Measurements from ENCODE around the gene CASTOR2. TPM values are rescaled to one million over a fixed set of nuclear protein-coding genes. Genes with fewer than 3 reads are reported as not detected.

CASTOR2 gene
- total RNA-seq, 1 experiment from 2014 or later = 26.5 TPM

DNA sequence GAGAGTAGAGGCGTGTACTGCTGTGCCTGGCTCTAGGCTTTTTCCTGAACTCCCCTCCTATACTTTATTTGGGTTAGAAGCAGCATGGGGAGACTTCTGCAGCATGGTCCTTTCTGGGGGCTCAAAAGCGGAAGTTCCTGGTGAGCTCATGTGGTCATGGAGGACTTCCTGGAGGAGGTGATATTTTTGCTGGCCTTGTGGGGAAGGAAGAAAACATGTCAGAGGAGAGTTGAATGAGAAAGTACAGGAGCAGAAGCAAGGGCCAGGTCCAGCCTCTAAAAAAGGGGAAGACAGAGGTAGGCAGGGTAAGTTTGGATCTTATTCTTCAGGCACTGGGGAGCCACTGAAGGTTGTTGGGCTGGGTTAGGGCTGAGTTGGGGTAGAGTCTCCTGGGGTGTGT is 45.5 kb downstream of the CASTOR2 start:
- Histone ChIP-seq H3K79me1 (ENCODE audit: insufficient read depth, low read depth, low read length, poor library complexity, severe bottlenecking) (no peaks in the 10 kb centered on the region), H3K56ac (ENCODE audit: insufficient read length, low read depth, low read length) (no peak overlapping the region), H3K4me1 (ENCODE audit: insufficient read depth, low read length) (no peaks in the 10 kb centered on the region), H2BK15ac (ENCODE audit: low read depth, low read length) (no peak overlapping the region), H3K23ac (ENCODE audit: insufficient read length, low read depth, low read length) (no peak overlapping the region), H3K18ac (ENCODE audit: insufficient read length, low read depth, low read length) (no peak overlapping the region), H3K27ac (ENCODE audit: insufficient read length, low read depth, low read length) (no peak overlapping the region), H3K9ac (ENCODE audit: extremely low read depth, insufficient read length, low read length) (no peak overlapping the region), H3K9me3 (ENCODE audit: control insufficient read depth, low read depth, low read length) (no peaks in the 10 kb centered on the region), H2BK12ac (ENCODE audit: insufficient read length, low read depth, low read length) (no peak overlapping the region), H3K23me2 (ENCODE audit: insufficient read length, low read depth, low read length, poor library complexity, severe bottlenecking) (no peaks in the 10 kb centered on the region), H4K5ac (ENCODE audit: insufficient read length, low read depth, low read length) (no peak overlapping the region), H4K91ac (ENCODE audit: insufficient read length, low read depth, low read length) (no peak overlapping the region), H2BK120ac (ENCODE audit: low read depth, low read length, poor library complexity, severe bottlenecking) (no peak overlapping the region), H3K27me3 (ENCODE audit: insufficient read depth, low read length) (no peaks in the 10 kb centered on the region), H3K79me2 (ENCODE audit: insufficient read depth, low read length) (no peaks in the 10 kb centered on the region), H2BK5ac (ENCODE audit: insufficient read length, low read length) (no peak overlapping the region), H2AFZ (ENCODE audit: low read length) (no peak overlapping the region), H3T11ph (ENCODE audit: low read length) (no peak overlapping the region), H2BK20ac (ENCODE audit: low read depth, low read length, poor library complexity, severe bottlenecking) (no peak overlapping the region), H3K14ac (ENCODE audit: insufficient read depth, low read length) (no peak overlapping the region), H4K20me1 (ENCODE audit: control insufficient read depth, insufficient read depth, insufficient read length) (no peaks in the 10 kb centered on the region), H4K8ac (replicated peaks; ENCODE audit: insufficient read length, low read depth, low read length) (no peak overlapping the region), H3K4ac (ENCODE audit: low read depth, low read length) (no peak overlapping the region), H2AK5ac (ENCODE audit: insufficient read length, low read length) (no peak overlapping the region), H3K4me2 (ENCODE audit: insufficient read depth, insufficient read length, low read length) (no peak overlapping the region)
- Mint-ChIP-seq H3K9me3 (no peaks in the 10 kb centered on the region; a peak in 1 of 5 replicates), H3K27me3 (ENCODE audit: low read depth) (no peaks in the 10 kb centered on the region; the same call in 1 of the 2 replicates), H3K4me1 (peaks cover 1 to 4% of the 10 kb centered on the region in 2 experiments; a peak in 2 of 4 replicates), H3K27ac (peak overlapping the region in 2 of 3 experiments; percentile 50 to 81; a peak in 4 of 7 replicates), H3K4me3 (no peak overlapping the region), H3K36me3 (ENCODE audit: insufficient read depth in 1 of 3, low read depth in 3 of 3) (peaks cover 12 to 24% (median 19%) of the 10 kb centered on the region in 3 experiments)
- TF ChIP-seq CTCF (conservative IDR thresholded peaks at IDR 0.05) = no peak
- no peak for DNase-seq
- no CpG with 5 or more reads among the region's 2 CpGs for WGBS (ENCODE audit: extremely low coverage, insufficient read length, low lambda C conversion rate)

Measured in H9 (cell line).